Gastrocnemius medialis (tissue), 4 donors: Measurements from ENCODE around the gene PTPRN2.

Experiments
- CTCF ChIP-seq, 5 experiments: fragments of 450-650 bp in 3 of 5; fragments of 200-600 bp in 2 of 5; sonication (generic) in 2 of 5; IDR thresholded peaks in 4 of 5; conservative IDR thresholded peaks in 1 of 5; 1 replicate in 4 of 5; 2 replicates in 1 of 5; pipeline ENCODE4 v1.5.1; 2016 to 2019; ENCODE audit warnings: antibody characterized with exemption in 5 of 5, mild to moderate bottlenecking in 3 of 5, moderate library complexity in 3 of 5
- POLR2A ChIP-seq, 2 donors: fragments of 450-650 bp; IDR thresholded peaks; one replicate each; pipeline ENCODE4 v1.6.1; 2017; ENCODE audit warnings: antibody characterized with exemption in 2 of 2, mild to moderate bottlenecking in 2 of 2, moderate library complexity in 2 of 2

GRCh38 chr7:158273138-158273651, 314.4 kb downstream of the PTPRN2 start:
- TF ChIP-seq CTCF (IDR thresholded peaks at IDR 0.05 in 4 of 5, conservative IDR thresholded peaks at IDR 0.05 in 1 of 5) (no peak), POLR2A (IDR thresholded peaks at IDR 0.05) (no peak)
